ENCODE data around the gene SKIC8. TPM values are rescaled to one million over a fixed set of nuclear protein-coding genes. Genes with fewer than 3 reads are reported as not detected.
A peak's percentile ranks its signal among the peaks of the same experiment; 100 is the strongest.

SKIC8 gene
- total RNA-seq, 4 donors from 2014 or later = 55.2 to 62.2 (median 59.4) TPM

DNA sequence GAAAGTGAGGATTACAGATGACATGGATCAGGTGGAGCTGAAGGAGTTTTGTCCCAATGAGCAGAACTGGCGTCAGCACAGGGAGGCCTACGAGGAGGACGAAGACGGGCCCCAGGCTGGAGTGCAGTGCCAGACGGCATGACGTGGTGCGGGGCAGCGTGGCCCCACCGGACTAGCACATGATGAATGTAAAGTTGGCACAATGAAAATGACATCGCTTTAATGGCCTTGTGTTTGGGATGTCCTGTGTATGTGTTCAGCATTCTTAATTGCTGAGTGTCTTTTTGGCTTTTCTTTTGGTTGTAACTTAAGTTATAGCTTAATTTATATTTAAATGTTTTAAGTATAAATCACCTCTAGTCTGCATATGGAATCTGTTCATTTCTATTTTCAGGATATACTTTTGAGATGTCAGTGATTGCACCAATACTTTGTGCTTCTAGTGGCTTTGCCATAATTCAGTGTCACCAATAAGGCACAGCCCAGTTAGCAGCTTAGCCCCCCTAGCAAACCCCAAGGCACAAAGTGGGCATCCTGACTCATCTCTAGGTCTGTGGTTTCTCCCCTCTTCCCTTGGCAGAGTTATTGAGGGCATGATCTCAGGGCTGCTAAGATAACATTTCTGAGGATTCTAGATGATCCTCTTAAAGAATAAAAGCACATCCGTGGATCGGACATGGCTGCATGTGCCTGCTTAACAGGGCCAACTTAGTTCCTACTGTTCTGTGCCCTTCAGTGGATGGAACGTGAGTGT lies 18.9 kb downstream of the SKIC8 start:
- H3K4me3 ChIP-seq (ENCODE audit: low read depth, poor library complexity, severe bottlenecking) = no peak overlapping the region
- no peak for TF ChIP-seq POLR2A (IDR thresholded peaks at IDR 0.05)
- TF ChIP-seq, protein P1, sequence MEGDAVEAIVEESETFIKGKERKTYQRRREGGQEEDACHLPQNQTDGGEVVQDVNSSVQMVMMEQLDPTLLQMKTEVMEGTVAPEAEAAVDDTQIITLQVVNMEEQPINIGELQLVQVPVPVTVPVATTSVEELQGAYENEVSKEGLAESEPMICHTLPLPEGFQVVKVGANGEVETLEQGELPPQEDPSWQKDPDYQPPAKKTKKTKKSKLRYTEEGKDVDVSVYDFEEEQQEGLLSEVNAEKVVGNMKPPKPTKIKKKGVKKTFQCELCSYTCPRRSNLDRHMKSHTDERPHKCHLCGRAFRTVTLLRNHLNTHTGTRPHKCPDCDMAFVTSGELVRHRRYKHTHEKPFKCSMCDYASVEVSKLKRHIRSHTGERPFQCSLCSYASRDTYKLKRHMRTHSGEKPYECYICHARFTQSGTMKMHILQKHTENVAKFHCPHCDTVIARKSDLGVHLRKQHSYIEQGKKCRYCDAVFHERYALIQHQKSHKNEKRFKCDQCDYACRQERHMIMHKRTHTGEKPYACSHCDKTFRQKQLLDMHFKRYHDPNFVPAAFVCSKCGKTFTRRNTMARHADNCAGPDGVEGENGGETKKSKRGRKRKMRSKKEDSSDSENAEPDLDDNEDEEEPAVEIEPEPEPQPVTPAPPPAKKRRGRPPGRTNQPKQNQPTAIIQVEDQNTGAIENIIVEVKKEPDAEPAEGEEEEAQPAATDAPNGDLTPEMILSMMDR (IDR thresholded peaks at IDR 0.05) = no peak
- DNase-seq (ENCODE audit: low spot score in 2 of 2) = peak in 1 of 2 donors; percentile 32
- 88% methylated on average over 13 of the region's 13 CpGs for WGBS, 2 donors
- intact Hi-C loops (cut with DNase I; ENCODE audit: low total_unique reads) = no loop called here

DNA sequence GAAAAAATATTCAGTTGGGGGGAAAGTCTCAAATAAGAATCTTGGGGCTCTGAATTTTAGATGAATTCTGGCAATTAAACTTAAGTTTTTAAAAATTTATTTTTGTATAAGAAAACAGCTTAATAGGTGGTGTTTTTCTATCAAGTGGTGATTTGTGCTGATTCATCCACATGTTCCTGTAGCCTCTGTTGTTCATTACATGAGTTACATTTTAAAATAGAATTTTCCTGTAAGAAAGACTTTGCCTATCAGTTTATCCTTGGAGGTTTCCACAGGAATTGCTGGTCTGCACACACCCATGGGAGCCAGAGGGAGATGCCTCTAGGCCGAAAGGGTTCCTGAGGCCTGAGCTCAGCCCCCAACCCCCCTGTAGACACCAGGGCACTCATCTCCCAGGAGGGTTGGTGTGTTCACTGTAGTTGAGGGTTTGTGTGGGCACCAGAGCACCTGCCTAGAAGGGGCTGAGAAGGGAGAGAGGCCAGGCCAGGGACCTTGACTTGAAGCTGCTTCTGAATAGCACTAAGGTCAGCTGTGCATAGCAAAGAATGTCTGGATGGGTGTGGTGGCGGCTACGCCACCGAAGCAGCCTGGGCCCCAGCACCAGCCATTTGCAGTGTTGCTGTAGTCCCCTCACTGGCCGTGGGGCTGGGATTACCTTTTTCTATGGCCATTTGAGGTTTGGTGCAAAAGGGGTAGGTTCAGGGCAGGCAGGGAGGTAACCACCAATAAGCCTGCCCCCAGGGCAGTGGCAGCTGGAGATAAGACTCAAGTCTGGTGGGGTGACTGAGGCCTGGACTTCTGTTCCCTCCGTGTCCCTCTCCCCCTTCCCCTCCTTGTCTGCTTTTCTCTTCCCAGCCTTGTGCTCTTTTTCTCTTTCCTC lies 23.1 kb downstream of the SKIC8 start:
- TF ChIP-seq POLR2A (IDR thresholded peaks at IDR 0.05) = no peak
- TF ChIP-seq, protein P1 (IDR thresholded peaks at IDR 0.05) = no peak
- WGBS, 2 donors = 85 to 86% methylated on average over 6 of the region's 6 CpGs
- no peak for DNase-seq (ENCODE audit: low spot score in 2 of 2)
- no peak overlapping the region for H3K4me3 ChIP-seq (ENCODE audit: low read depth, poor library complexity, severe bottlenecking)
- intact Hi-C loops (cut with DNase I; ENCODE audit: low total_unique reads) = no loop called here

DNA sequence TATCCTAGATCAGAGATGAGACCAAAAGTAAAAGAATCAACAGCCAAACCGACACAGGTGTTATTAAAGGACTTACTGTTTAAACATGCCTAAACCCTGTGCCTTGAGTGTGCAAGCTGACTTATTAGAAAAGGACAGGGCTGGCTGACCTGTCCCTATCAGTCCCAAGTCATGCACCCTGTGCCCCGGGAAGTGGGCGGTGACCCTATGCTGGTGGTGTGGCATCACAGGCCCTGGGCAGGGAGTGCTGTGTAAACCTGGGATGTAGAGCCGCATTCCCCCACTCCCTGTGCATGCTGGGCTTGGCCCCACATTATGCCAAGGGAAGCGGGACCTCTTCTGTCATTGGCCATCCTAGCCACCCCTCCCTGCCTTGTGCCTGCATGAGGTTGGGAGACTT lies 24.4 kb downstream of the SKIC8 start:
- TF ChIP-seq POLR2A (IDR thresholded peaks at IDR 0.05) = no peak
- TF ChIP-seq, protein P1 (IDR thresholded peaks at IDR 0.05) = no peak
- H3K4me3 ChIP-seq (ENCODE audit: low read depth, poor library complexity, severe bottlenecking) = no peak overlapping the region
- intact Hi-C loops (cut with DNase I; ENCODE audit: low total_unique reads) = no loop called here
- DNase-seq (ENCODE audit: low spot score in 2 of 2) = no peak
- 89 to 98% methylated on average over 5 of the region's 5 CpGs for WGBS, 2 donors

DNA sequence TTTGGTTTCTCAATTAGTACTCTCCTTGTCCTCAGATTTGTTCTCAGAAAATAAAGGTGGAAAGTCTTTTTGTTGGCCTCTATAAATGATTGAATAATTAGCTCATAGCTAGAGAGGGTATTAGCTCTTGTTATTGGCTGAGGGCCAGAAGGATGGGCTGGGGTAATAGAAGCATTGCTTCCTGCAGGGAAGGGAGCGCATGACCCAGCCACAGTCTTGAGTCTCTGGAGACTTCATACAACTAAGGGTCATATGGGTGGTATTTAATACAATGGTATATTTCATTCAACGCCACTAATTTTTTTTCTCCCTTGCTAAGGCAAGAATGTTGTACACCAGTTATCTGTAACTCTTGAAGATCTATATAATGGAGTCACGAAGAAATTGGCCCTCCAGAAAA lies 26.6 kb downstream of the SKIC8 start:
- intact Hi-C loops (cut with DNase I; ENCODE audit: low total_unique reads) = no loop called here
- WGBS, 2 donors = 85 to 93% methylated on average over 3 of the region's 3 CpGs

DNA sequence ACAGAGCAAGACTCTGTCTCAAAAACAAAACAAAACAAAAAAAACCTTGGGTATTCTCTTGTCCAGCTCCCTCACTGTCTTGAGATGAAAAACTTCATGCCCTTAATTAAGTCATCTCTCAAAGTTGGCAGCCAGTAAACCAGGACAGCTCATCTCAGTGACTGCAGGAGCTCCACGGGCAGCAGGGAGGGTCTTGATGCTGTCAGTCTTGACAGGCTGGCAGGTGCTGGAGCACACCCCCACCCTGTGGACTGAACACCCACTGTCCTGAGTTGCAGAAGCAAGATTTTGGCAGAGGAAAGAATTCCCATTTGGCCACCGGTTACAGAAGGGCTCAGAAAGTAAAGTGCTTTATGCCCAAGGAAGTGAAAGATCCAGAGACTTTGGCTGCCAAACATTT lies 27.1 kb downstream of the SKIC8 start:
- no peak for DNase-seq (ENCODE audit: low spot score in 2 of 2)
- intact Hi-C loops (cut with DNase I; ENCODE audit: low total_unique reads) = no loop called here
- TF ChIP-seq POLR2A (IDR thresholded peaks at IDR 0.05) = no peak
- TF ChIP-seq, protein P1 (IDR thresholded peaks at IDR 0.05) = no peak
- H3K4me3 ChIP-seq (ENCODE audit: low read depth, poor library complexity, severe bottlenecking) = no peak overlapping the region
- 54 to 64% methylated on average over 2 of the region's 2 CpGs for WGBS, 2 donors

More for the DNA sequence above, 26.6 kb downstream of the SKIC8 start:
- H3K4me3 ChIP-seq (ENCODE audit: low read depth, poor library complexity, severe bottlenecking) = no peak overlapping the region
- TF ChIP-seq, protein P1 (IDR thresholded peaks at IDR 0.05) = no peak
- TF ChIP-seq POLR2A (IDR thresholded peaks at IDR 0.05) = no peak
- no peak for DNase-seq (ENCODE audit: low spot score in 2 of 2)
